Measurements from ENCODE around the gene SLIT1.
A peak's percentile ranks its signal among the peaks of the same experiment; 100 is the strongest.

SLIT1 gene

GRCh38 chr10:97017474-97017903 is 168.3 kb downstream of the SLIT1 start:
- DNase-seq = no peak

- peak; percentile 37 for DNase-seq
Observed at GRCh38 chr10:97016728-97017473, 168.9 kb downstream of the SLIT1 start.

- no peak for DNase-seq
Observed at GRCh38 chr10:97015240-97015639, 170.5 kb downstream of the SLIT1 start.

- no peak for DNase-seq
Observed at GRCh38 chr10:97013983-97014382, 171.8 kb downstream of the SLIT1 start.

- DNase-seq = no peak
Observed at GRCh38 chr10:97013568-97013967, 172.2 kb downstream of the SLIT1 start.

- DNase-seq = no peak
Observed at GRCh38 chr10:97012470-97012869, 173.3 kb downstream of the SLIT1 start.

GRCh38 chr10:97011397-97011796 is 174.4 kb downstream of the SLIT1 start:
- DNase-seq = no peak

GRCh38 chr10:97010695-97011206 is 175.0 kb downstream of the SLIT1 start:
- no peak for DNase-seq

- no peak for DNase-seq
Observed at GRCh38 chr10:97007417-97007816, 178.3 kb downstream of the SLIT1 start.

GRCh38 chr10:97006364-97006763 is 179.4 kb downstream of the SLIT1 start:
- DNase-seq = no peak

GRCh38 chr10:97005349-97005748 is 180.4 kb downstream of the SLIT1 start:
- no peak for DNase-seq

- DNase-seq = no peak
Observed at GRCh38 chr10:97004591-97004990, 181.2 kb downstream of the SLIT1 start.

GRCh38 chr10:97003804-97004201 is 182.0 kb downstream of the SLIT1 start:
- DNase-seq = no peak

GRCh38 chr10:97003151-97003803 is 182.5 kb downstream of the SLIT1 start:
- DNase-seq = no peak

- no peak for DNase-seq
Observed at GRCh38 chr10:97002670-97003069, 183.1 kb downstream of the SLIT1 start.

GRCh38 chr10:97001183-97001991 is 184.4 kb downstream of the SLIT1 start:
- no peak for DNase-seq

- DNase-seq = no peak
Observed at GRCh38 chr10:97000487-97001182, 185.1 kb downstream of the SLIT1 start.

GRCh38 chr10:96999987-97000386 is 185.8 kb downstream of the SLIT1 start:
- DNase-seq = no peak

- DNase-seq = no peak
Observed at GRCh38 chr10:96999337-96999736, 186.4 kb downstream of the SLIT1 start.

- DNase-seq = no peak
Observed at GRCh38 chr10:96998329-96998888, 187.3 kb downstream of the SLIT1 start.

- DNase-seq = no peak
Observed at GRCh38 chr10:96996275-96996965, 189.3 kb downstream of the SLIT1 start.

GRCh38 chr10:96995851-96996250 is 189.9 kb downstream of the SLIT1 start:
- DNase-seq = no peak

Data from NK-92 treated with Interleukin-12 subunit alpha and Interleukin-12 subunit beta, amount 100 ng/mL, for 24 hours (cell line).